ENCODE data around the gene ISOC1.

Gene ISOC1

GRCh38 chr5:129137637-129138036, 43.1 kb downstream of the ISOC1 start:
- no peak for DNase-seq

GRCh38 chr5:129141078-129141477, 46.5 kb downstream of the ISOC1 start:
- no peak for DNase-seq

GRCh38 chr5:129141696-129142095, 47.1 kb downstream of the ISOC1 start:
- DNase-seq: no peak

- no peak for DNase-seq
Measured at GRCh38 chr5:129155876-129156275, 61.3 kb downstream of the ISOC1 start.

GRCh38 chr5:129161830-129162229, 67.3 kb downstream of the ISOC1 start:
- DNase-seq: no peak
